HepG2 (cell line): ENCODE measurements around the gene C9orf50. TPM values are rescaled to one million over a fixed set of nuclear protein-coding genes. Genes with fewer than 3 reads are reported as not detected.

ENCODE experiments used
- ATAC-seq: fragments of 200-7000 bp; cut with Tn5 transposase; 3 replicates; pipeline ENCODE4 v1.9.1; 2020; ENCODE audit warnings: mild to moderate bottlenecking, moderate library complexity
- BruUV-seq: library from RNA; stranded (reverse); fragments of 400-500 nt; replicated peaks from 2 replicates; lab custom pipeline; 2021; lab: Mats Ljungman, UMichigan
- CTCF ChIA-PET: fragments of 300-600 bp; formaldehyde crosslinking; extraction: SDS; loops from one replicate; lab custom pipeline; 2021; ENCODE audit warnings: low total read pairs, inconsistent platforms, low intra/inter-chr PET ratio; lab: Yijun Ruan, JAX
- POLR2A ChIA-PET: fragments of 350-600 bp; sonication (Branson Sonifier 250); formaldehyde crosslinking; loops from one replicate; lab custom pipeline; 2020; ENCODE audit warnings: antibody characterized with exemption, inconsistent platforms; lab: Yijun Ruan, JAX
- DNase-seq: peaks from one replicate; pipeline ENCODE4 v3.0.0-alpha.2; 2015; ENCODE audit warnings: low spot score
- FAIRE-seq: peaks from 3 replicates; lab custom pipeline; 2011; peaks lifted over from hg19 to GRCh38; lab: Jason Lieb, UNC
- H2AFZ ChIP-seq: one replicate; pipeline ENCODE4 v1.6.1; 2011; ENCODE audit warnings: low read length, inconsistent platforms
- H3K27ac ChIP-seq: fragments of 300-600 bp; 3 replicates; pipeline ENCODE4 v1.8.0; 2011; ENCODE audit warnings: mixed run types, mild to moderate bottlenecking, mixed read lengths, low read length, inconsistent platforms; ENCODE audit not compliant: insufficient read depth; ENCODE audit errors: extremely low read length
- H3K27me3 ChIP-seq, 2 experiments: fragments of 200-600 bp in 1 of 2; 2 replicates in 1 of 2; 3 replicates in 1 of 2; pipeline versions ENCODE4 v1.6.0 to v1.8.0; 2011; ENCODE audit warnings: low read length in 2 of 2, mild to moderate bottlenecking in 2 of 2, moderate library complexity in 2 of 2, inconsistent platforms in 1 of 2; ENCODE audit not compliant: insufficient read depth in 2 of 2, control insufficient read depth in 1 of 2
- H3K36me3 ChIP-seq, 2 experiments: fragments of 200-600 bp in 1 of 2; replicated peaks in 1 of 2; 2 replicates in 1 of 2; 3 replicates in 1 of 2; pipeline versions ENCODE4 v1.5.1 to v1.8.0; 2011; ENCODE audit warnings: low read length in 2 of 2, inconsistent platforms in 1 of 2; ENCODE audit not compliant: insufficient read depth in 2 of 2, control insufficient read depth in 1 of 2
- H3K4me1 ChIP-seq: 2 replicates; pipeline ENCODE4 v1.5.1; 2012; ENCODE audit warnings: low read length, inconsistent platforms; ENCODE audit not compliant: insufficient read depth
- H3K4me2 ChIP-seq: 2 replicates; pipeline ENCODE4 v1.6.0; 2011; ENCODE audit warnings: low read depth, low read length, inconsistent platforms
- H3K4me3 ChIP-seq, 3 experiments: fragments of 200-600 bp in 1 of 3; sonication (generic), shearing (Covaris generic) in 1 of 3; replicated peaks in 1 of 3; 2 replicates each; pipeline ENCODE4 v1.5.1; 2011 to 2016; ENCODE audit warnings: low read length in 3 of 3, inconsistent platforms in 2 of 3, low read depth in 2 of 3, mild to moderate bottlenecking in 2 of 3, control low read depth in 1 of 3, mixed read lengths in 1 of 3; ENCODE audit not compliant: insufficient read depth in 1 of 3
- H3K79me2 ChIP-seq: one replicate; pipeline ENCODE4 v1.6.1; 2011; ENCODE audit warnings: low read length, inconsistent platforms; ENCODE audit not compliant: insufficient read depth
- H3K9ac ChIP-seq: 2 replicates; pipeline ENCODE4 v1.6.0; 2011; ENCODE audit warnings: mild to moderate bottlenecking, low read depth, low read length, inconsistent platforms; ENCODE audit not compliant: insufficient read depth
- H3K9me3 ChIP-seq: 2 replicates; pipeline ENCODE4 v1.5.1; 2012; ENCODE audit warnings: mild to moderate bottlenecking, low read length
- H4K20me1 ChIP-seq: 2 replicates; pipeline ENCODE4 v1.6.0; 2011; ENCODE audit warnings: inconsistent platforms, mild to moderate bottlenecking, low read length, moderate library complexity; ENCODE audit not compliant: insufficient read depth
- AGO2 ChIP-seq: fragments of 200-400 bp; formaldehyde crosslinking; optimal IDR thresholded peaks from 2 replicates; pipeline ENCODE3; 2017; ENCODE audit warnings: mild to moderate bottlenecking, low read depth, low read length, moderate library complexity
- HNRNPLL ChIP-seq: fragments of 200-400 bp; formaldehyde crosslinking; IDR thresholded peaks from 2 replicates; pipeline ENCODE4 v1.6.1; 2017; ENCODE audit warnings: mild to moderate bottlenecking, low read depth, low read length; ENCODE audit not compliant: poor library complexity, severe bottlenecking
- MAFF ChIP-seq: IDR thresholded peaks from 2 replicates; pipeline ENCODE4 v1.6.1; 2011; ENCODE audit warnings: low read depth, low read length, improper control_type of control experiment
- MTF2 ChIP-seq: sonication (generic); formaldehyde crosslinking; IDR thresholded peaks from 2 replicates; pipeline ENCODE4 v1.5.0; 2020; ENCODE audit warnings: missing genetic modification reagents, borderline replicate concordance
- ZFP36 ChIP-seq: fragments of 150-350 bp; IDR thresholded peaks from 2 replicates; pipeline ENCODE4 v1.6.1; 2018; ENCODE audit warnings: borderline replicate concordance, low read length, low read depth; ENCODE audit not compliant: partially characterized antibody
- ZMYM3 ChIP-seq: sonication (generic); formaldehyde crosslinking; IDR thresholded peaks from 2 replicates; pipeline ENCODE4 v1.5.1; 2020; ENCODE audit warnings: mild to moderate bottlenecking, missing genetic modification reagents
- WGBS: methylation state at CpG from one replicate; pipeline ENCODE4 v1.1.6; 2017; ENCODE audit warnings: low lambda C conversion rate; 5-methylcytosine and 5-hydroxymethylcytosine counted together
- in situ Hi-C: cut with HindIII; loops from 2 replicates; pipeline ENCODE4 v1.10.0; 2017; ENCODE audit warnings: low pct_unique_long_range_greater_than_20kb; ENCODE audit not compliant: extremely low pct_ligation_motif_present
- intact Hi-C: fragments of 100-400 bp; cut with micrococcal nuclease; formaldehyde crosslinking; loops from one replicate; pipeline ENCODE4 v1.10.0; 2022; ENCODE audit not compliant: unreplicated experiment
- polyA plus RNA-seq, 8 experiments: library from polyadenylated mRNA; depleted of rRNA in 3 of 8; stranded (reverse) in 7 of 8; unstranded in 1 of 8; fragments of >200 nt; fragmentation: Illumina TruSeq in 4 of 8; extraction: Trizol in 4 of 8; gene quantifications; 2 replicates each; pipeline versions ENCODE4 v1.2.1 to v1.2.3, GENCODE V29; 2011 to 2016; ENCODE audit warnings: low read depth in 4 of 8, missing spikeins in 1 of 8, mixed read lengths in 1 of 8; ENCODE audit not compliant: insufficient read depth in 1 of 8
- total RNA-seq, 5 experiments: library from RNA; depleted of rRNA; stranded (reverse); fragments of >200 nt; fragmentation: Illumina TruSeq; extraction: Trizol; gene quantifications; 2 replicates each; pipeline ENCODE4 v1.2.3, GENCODE V29; 2016; ENCODE audit warnings: low read depth in 1 of 5

Gene C9orf50
- total and polyA plus RNA-seq, 2 of the 13 experiments (the other 11 are each of a cell fraction or from before 2014, with no cell fraction given), result not detected

- H3K4me1 ChIP-seq, result peaks cover 78% of the 10 kb centered on the region
- 96% methylated on average over 3 of the region's 3 CpGs for WGBS
- TF ChIP-seq MTF2 (CRISPR knock-in tag), result no peak
- peak; percentile 36 for TF ChIP-seq ZFP36
- TF ChIP-seq, all 625 proteins: peak for 1
- no peaks in the 10 kb centered on the region for H4K20me1 ChIP-seq
- ChIA-PET POLR2A (interaction anchor here (0.5 to 2.9 kb wide), 9 partner anchors 9 to 137 kb away, joined by 3 to 61 read pairs (median 12); no protein-coding TSS in a partner anchor), CTCF (no interaction called here)
- no peak for ATAC-seq
- in situ Hi-C loops, result no loop called here
- intact Hi-C loops, result no loop called here
- DNase-seq, result no peak
- no peak for FAIRE-seq
- no peak overlapping the region for H2AFZ ChIP-seq
- no peak overlapping the region; the same call in 1 of the 2 replicates for H3K9ac ChIP-seq
- BruUV-seq, result no TSS peak
- H3K36me3 ChIP-seq, result no peaks in the 10 kb centered on the region
- no peaks in the 10 kb centered on the region for H3K9me3 ChIP-seq
- H3K4me3 ChIP-seq, result no peak overlapping the region
- H3K79me2 ChIP-seq, result peaks cover 9% of the 10 kb centered on the region
- no peaks in the 10 kb centered on the region for H3K27me3 ChIP-seq
- H3K27ac ChIP-seq, result no peak overlapping the region
- H3K4me2 ChIP-seq, result peak overlapping the region; percentile 67; the same call in 1 of the 2 replicates
These were observed 41.6 kb downstream of the C9orf50 start for GRCh38 chr9:129579294-129579693.

GRCh38 chr9:129576546-129577543 lies 44.1 kb downstream of the C9orf50 start:
- Histone ChIP-seq H3K4me1 (peaks cover 62% of the 10 kb centered on the region), H3K27me3 (no peaks in the 10 kb centered on the region; a peak in 1 of 5 replicates), H4K20me1 (no peaks in the 10 kb centered on the region), H3K9ac (no peak overlapping the region), H3K27ac (no peak overlapping the region), H3K4me3 (no peak overlapping the region), H3K4me2 (no peak overlapping the region), H3K36me3 (no peaks in the 10 kb centered on the region), H3K9me3 (peaks cover 7% of the 10 kb centered on the region; the same call in 1 of the 2 replicates), H2AFZ (no peak overlapping the region), H3K79me2 (peaks cover 9% of the 10 kb centered on the region)
- in situ Hi-C loops (no loop called here), intact Hi-C loops (no loop called here)
- no TSS peak for BruUV-seq
- no peak for DNase-seq
- 87% methylated on average over 21 of the region's 34 CpGs for WGBS
- FAIRE-seq, result no peak
- ATAC-seq, result no peak
- POLR2A ChIA-PET, result no interaction called here
- TF ChIP-seq AGO2 (peak; percentile 43), ZMYM3 (CRISPR knock-in tag) (0 out of 2 replicates have a peak, but pooled peaks have one; percentile 48), MAFF (no peak), HNRNPLL (peak; percentile 58)
- CTCF ChIA-PET, result no interaction called here
